HG03460 (cell line): ENCODE results near the gene SWAP70.
"Not testable (repeated sequence)": the region's sequence is repeated elsewhere in the genome, so short reads cannot be mapped to it uniquely, and the experiment has no call there.

Experiments
- ATAC-seq: cut with Tn5 transposase; IDR thresholded peaks from one replicate; pipeline ENCODE4 v1.9.1; 2021; ENCODE audit not compliant: unreplicated experiment

SWAP70 gene

DNA sequence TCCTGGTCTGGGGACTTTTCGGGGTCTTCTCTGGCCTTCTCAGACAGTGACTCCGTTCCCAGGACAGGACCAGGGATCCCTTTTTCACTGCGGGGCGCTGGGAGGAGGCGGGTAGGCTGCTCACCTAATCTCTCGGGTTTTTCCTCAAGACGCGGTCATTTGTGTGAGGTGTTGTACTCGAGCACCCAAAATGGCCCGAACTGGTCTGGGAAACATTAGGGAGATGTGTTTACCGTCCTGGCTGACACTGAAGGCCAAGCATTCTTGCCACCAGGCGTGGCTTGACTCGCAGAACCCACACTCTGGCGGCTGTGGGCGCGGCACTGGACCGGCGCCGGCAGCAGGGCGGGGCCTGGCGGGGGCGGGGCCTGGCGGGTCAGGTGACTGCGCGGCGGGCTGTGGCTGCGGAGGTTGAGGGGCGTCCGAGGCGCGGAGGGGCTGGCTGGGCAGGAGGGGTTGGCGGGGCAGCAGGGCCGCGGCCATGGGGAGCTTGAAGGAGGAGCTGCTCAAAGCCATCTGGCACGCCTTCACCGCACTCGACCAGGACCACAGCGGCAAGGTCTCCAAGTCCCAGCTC is at the start of gene SWAP70:
Gene SWAP70, plus strand, starts transcription at position 379 of the 577 bp plus-strand sequence. Its CDS starts 103 bp downstream, at position 482.
- ATAC-seq: peak; percentile 87

DNA sequence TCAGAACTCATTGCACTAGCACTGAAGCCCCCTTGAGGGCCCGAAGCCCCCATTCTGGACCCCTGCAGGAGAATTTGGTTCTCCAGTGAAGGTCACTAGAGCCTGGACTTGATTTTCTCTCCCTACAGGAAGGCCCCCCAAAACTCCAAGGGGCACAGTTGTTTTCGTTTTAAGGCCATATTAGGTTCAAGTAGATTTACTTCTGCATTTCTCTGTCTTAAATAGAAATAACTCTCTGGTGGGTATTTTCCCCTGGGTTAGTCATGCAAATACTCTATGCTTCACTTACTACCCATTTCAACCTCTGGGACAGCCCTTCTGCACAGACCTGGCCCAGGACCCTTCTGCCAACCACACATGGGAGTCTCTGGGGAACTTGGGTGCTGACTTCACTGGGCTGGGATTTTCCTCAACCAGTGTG is 48.8 kb upstream of the SWAP70 start:
- peak; percentile 60 for ATAC-seq

DNA sequence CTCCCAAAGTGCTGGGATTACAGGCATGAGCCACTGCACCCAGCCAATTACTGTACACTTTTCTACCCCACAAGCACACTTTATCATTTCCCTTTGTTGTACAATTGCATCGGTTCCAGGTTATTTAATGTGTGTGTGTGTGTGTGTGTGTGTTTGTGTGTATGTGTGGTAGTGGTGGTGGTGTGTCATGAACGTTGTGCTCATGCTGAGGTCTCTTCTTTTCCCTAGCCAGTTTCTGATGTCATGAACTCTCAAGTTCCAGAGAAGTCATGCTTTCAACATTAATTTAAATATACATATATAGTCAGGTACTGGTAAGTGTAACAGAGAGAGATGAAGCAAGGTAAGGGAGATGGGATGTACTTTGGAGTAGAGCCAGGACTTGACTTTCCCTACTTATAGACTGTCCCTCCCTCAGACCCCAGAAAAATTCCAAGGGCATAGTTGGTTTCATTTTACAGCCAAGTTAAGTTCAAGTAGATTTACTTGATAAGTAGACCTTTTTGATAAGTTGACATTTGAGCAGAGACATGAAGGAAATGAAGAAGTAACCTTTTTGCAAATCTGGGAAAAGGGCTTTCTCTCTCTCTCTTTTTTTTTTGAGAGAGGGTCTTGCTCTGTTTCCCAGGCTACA is 47.7 kb upstream of the SWAP70 start:
- no peak for ATAC-seq

DNA sequence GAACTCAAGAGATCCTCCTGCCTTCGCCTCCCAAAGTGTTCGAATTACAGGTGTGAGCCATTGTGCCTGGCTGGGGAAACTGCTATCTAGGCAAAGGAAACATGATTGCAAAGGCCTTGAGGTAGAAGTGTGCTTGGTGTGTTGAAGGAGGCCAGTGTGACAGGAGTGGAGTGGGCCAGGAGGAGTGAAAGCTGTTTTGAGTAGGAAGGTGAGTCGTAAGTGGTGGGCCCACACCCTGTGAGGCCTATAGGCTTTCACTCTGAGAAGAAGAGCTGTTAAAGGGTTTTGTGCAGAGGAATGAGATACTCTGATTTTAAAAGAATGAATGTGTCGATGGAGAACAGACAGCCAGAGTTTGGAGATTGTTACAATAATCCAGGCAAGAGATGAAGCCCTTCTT is 47.0 kb upstream of the SWAP70 start:
- no peak for ATAC-seq

DNA sequence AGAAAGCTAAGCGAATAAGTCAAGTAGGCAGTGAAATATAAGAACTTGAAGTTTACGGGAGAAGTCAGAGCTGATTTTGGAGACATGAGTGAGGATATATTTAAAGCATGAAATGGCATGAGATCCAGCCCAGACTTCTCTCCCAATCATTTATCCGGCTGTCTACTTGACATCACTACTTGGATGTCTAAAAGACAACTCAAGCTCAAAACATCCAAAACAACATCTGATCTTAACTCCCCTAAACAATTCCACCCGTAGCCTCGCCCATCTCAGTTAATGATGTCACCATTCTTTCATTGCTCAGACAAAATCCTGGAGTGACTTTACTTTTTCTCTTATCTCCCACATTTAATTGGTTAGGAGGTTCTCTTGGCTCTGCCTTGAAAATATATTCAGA is 45.9 kb upstream of the SWAP70 start:
- no peak for ATAC-seq

DNA sequence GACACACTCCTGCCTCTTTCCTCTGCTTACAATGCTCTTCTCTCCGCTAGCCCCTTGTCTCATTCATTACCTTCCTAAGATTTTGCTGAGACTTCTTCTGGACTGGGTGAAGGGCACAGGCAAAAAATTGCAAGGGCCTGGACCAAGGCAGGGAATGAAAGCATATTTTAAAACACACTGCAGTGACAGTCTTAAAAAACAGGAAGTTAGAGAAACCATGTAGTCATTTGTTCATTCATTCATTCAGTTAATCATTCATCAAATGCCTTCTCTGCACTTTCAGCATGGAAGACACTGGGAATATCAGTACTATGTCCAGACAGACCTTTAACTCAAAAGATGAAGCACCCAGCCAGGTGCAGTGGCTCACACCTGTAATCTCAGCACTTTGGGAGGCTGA is 44.9 kb upstream of the SWAP70 start:
- ATAC-seq: no peak

DNA sequence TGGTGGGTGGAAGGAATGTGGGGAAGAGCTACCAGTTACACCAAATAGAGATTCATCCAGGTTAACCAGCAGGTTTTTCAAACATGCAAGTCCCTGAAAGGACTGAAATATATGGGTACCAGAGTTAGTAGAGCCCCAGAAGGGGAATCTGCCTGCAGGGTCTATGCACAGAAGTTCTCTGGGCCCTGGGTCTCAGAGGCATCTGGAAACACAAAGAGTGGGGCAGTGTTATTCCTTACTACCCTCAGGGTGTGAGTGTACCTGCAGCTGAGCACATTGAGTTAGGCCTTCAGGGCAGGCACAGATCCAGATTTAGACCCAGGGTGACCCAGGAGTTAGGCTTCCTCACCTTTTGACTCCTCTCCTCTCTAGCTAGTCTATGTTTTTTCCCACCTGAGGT is 43.9 kb upstream of the SWAP70 start:
- no peak for ATAC-seq

DNA sequence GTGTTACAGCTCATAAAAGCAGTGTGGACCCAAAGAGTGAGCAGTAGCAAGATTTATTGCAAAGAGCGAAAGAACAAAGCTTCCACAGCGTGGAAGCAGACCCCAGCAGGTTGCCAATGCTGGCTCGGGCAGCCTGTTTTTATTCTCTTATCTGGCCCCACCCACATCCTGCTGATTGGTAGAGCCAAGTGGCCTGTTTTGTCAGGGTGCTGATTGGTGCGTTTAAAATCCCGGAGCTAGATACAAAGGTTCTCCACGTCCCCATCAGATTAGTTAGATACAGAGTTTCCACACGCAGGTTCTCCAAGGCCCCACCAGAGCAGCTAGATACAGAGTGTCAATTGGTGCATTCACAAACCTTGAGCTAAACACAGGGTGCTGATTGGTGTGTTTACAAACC is 41.5 kb upstream of the SWAP70 start:
- ATAC-seq: not testable (repeated sequence)

DNA sequence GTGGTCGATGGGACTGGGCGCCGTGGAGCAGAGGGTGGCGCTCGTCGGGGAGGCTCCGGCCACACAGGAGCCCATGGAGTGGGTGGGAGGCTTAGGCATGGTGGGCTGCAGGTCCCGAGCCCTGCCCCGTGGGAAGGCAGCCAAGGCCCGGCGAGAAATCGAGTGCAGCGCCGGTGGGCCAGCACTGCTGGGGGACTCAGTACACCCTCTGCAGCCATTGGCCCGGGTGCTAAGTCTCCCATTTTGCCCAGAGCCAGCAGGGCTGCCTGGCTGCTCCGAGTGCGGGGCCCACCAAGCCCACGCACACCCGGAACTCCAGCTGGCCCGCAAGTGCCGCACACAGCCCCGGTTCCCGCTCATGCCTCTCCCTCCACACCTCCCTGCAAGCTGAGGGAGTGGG is 40.8 kb upstream of the SWAP70 start:
- ATAC-seq: not testable (repeated sequence)

DNA sequence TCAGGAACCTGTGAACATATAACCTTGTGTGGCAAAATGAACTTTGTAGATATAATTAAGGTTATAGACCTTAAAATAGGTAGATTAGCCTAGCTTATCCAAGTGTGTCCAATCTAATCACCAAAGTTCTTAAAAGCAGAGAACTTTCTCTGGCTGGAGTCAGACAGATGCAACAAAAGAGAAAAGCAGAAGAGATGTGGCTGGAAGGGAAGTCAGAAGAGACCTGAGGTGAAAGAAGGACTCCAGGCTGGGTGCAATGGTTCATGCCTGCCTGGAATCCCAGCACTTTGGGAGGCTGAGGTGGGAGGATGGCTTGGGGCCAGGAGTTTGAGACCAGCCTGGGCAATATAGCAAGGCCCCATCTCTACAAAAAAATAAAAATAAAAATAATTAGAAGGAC is 39.4 kb upstream of the SWAP70 start:
- ATAC-seq: no peak

DNA sequence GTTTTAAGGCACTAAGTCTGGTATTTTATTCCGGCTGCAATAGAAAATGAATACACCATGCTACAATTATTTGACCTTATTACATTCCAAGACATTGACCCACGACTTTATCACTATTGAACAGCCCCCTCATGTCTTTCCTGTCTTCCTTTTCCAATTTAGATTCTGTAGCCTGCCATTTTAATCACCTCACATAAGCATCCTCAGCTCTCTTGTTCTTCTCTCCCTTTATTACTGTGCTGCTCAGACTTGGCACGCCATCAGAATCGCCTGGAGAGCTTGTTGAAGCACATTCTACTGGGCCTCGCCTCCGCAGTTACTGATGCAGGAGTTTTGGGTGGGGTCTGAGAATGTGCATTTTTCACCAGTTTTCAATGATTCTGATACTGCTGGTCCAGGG is 38.7 kb upstream of the SWAP70 start:
- ATAC-seq: no peak

DNA sequence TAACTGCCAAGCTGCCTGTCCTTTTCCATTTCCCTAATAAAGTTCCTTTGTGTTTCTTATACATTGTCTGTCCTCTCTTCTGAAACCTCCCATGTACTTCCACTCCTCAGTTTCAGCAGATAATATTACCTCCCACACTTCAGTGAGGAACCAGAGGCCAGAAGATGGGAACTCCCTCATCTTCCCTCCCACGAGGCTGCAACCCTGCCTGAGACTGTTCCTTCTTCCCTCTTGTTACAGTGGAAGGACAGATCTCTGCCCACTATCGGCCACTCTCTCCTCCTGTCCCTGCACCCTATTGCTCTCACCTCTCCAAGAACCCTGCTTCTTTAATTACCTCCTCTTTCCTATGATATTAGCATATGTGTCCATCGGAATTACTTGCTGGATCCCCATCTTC is 38.1 kb upstream of the SWAP70 start:
- ATAC-seq: no peak

DNA sequence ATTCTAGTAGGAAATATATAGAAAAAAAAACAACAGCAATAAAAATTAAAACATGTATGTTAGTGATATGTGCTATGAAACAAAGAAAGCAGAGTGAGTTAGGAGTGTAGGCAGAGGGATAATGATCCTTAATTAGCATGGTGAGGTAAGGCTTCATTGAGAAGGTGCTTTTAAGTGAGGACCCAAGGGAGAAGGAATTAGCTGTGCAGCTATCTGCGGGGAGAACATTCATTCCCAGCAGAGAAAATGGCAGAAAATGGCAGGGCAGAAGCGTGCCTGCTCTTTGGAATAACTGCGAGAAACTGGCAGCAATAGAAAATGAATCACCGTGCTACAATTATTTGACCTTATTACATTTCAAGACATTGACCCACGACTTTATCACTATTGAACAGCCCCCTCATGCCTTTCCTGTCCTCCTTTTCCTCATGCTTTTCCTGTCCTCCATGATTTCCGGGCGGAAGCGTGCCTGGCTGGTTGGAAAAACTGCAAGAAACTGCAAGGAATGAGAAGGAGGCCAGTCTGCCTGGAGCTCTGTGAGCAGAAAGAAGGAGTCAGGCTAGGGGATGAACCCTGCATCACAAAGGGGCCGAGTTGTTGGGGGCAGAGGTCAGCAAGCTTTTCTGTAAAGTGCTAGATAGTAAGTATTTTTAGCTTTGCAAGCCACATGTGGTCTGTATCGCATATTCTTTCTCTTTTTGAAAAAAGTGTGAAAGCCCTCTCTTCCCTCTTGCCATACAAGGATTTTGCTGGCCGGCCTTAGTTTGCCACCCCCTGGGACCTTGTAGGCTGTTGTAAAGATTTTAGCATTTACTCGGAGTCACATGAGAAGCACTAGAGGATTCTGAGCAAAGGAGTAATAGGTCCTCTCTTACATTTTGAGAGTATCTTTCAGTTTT is 37.1 kb upstream of the SWAP70 start:
- ATAC-seq: no peak

DNA sequence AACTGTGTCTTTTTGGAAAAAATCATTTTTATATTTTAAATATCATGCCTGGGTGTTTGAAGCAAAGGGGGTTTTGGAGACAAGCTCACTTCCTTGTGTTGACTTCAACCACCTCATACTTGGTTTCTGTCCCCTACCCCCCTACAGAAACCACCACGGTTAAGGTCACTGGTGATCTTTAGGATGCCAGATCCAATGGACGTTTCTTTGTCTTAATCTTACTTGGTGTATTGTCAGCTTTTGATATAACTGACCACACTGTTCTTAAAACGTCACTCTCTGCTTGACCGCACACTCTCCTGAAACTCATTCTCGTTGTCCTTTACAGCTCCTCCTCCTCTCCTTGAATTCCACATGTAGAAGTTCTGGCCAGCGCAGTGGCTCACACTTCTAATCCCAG is 34.8 kb upstream of the SWAP70 start:
- ATAC-seq: no peak

DNA sequence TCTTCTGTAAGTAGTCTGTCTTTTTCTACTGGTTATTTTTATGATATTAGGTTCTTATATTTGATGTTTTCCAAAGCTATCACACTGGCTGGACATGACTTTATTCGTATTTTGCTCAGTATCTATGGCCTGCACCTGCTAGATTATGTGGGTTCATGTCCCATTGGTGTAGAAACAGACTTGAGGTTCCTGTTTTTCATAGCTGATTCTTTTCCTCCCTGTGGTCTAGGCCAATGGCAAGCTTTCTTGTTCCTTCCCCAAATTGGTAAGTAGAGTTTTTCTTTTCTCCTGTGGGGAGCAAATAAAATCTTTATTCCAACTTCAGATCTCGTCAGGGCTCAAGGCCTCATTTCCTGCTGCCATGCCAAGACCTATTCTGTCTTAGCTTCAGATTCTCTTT is 30.2 kb upstream of the SWAP70 start:
- ATAC-seq: no peak

DNA sequence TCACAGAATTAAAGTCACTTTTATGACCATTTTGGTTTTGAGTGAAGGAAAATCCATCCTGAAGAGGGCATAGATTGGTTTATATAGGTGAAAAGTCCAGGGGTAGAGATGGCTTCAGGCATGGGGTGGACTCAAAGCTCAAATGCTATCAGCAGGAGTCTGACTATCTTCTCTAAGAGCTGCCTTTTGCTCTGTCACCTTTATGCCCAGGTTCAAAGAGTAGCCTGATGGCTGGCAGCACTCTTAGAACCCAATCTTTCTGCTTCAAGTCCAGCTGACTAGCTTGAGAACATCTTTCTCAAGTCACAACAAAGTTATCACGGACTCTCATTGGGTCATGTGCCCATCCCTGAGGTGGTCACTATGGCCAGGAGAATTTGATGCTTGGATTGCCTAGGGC is 27.2 kb upstream of the SWAP70 start:
- ATAC-seq: no peak

DNA sequence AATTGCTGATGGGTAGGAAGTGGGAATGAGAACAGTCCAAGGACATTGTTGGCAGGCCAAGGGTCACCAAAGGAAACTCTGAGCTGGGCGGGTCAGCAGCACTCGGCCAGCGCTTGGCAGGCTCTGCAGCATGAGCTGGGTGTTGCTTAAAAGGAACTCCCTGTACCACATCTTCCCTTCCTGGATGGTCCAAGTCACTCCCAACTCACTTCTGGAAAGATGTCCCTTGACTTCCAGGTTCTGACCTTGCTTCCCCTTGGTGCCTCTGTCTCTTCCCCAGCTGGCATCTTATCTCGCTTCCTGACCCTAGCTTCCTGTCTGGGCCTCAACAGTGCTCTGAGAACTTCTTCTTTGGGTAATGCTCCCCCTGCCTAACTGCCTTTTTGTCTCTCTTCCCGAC is 24.8 kb upstream of the SWAP70 start:
- ATAC-seq: no peak

DNA sequence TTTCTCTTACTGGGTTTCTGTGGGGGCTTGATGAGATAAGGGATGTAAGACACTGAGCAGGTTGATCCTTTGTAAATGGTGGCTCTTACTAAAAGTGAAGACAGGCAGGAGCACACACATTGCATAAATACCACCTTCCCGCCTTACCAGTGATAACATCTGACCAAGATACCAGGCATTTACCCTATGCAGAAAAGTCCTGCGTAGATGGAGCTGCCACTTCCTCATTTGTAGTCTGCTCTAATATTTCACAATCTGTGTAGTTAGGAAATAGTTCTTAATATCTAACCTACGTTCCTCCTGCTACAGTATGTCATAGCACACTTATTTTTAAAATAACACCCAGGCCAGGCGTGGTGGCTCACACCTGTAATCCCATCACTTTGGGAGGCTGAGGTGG is 23.9 kb upstream of the SWAP70 start:
- ATAC-seq: no peak

DNA sequence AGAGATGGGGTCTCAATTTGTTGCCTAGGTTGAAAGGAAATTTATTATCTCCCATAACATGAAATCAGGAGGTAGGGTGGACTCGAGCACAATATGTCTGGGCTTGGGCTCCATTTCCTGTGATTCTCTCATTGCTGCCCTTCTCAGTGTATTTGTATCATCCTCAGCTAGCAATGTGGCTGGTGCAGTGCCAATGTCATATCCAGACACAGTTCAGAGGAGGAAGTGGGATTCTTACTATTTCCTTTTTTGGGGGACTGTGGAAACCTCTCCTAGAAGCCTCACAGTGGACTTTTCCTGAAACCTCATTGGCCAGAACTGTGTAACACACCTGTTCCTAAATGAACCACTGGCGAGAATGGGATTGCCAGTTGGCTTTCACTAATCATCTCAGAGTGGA is 21.0 kb upstream of the SWAP70 start:
- ATAC-seq: no peak

DNA sequence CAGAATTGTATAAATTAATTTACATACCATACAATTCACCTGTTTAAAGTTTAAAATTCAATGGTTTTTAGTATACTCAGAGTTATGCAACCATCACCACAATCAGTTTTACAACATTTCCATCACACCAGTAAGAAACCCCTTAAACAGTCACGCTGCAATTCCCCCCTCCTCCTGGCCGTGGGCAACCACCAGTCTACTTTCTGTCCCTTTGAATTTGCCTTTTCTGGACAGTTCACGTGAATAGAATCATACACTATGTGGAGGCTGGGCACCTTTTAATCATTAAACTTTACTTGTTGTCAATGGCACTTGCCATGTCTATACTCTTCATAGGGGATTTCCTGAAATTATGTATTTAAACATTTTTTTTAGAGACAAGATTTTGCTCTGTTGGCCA is 20.1 kb upstream of the SWAP70 start:
- ATAC-seq: peak; percentile 88

DNA sequence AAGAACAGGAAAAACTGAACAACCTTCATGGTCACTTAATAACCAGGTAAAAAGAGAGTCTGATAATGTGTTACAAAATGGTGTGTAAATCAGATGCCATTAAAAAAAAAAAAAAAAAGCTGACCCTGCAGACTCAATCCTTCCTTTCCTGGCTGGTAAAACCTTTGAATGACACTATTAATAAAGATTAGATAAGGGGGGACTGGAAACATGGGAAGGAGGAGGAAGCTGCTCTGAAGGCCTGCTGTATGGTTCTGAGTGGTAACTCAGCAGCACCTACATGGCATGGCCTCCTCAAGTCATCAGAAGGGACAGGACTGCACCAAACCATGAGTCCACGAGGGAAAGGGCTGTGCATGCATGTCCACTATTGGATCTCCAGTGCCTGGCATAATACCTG is 18.0 kb upstream of the SWAP70 start:
- no peak for ATAC-seq

DNA sequence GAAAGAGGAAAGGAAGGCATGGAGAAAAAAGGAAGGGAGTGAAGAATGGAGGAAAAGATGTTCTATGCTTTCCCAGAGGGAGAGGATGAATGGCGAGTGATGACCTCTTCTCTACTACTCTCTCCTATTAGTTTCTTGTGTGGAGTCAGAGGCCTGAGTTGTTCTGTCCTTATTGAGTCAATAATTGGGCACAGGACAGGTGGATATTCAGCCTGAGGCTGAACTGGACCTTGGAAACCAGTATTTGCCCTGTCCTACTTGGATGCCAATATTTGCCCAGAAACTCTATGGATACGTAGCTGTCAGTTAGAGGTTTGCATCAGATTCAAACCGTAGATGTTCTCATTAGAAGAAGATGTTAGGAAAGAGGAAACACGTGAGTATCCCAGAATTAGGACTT is 17.6 kb upstream of the SWAP70 start:
- no peak for ATAC-seq
